ENCODE results near the gene CCDC60. TPM values are rescaled to one million over a fixed set of nuclear protein-coding genes. Genes with fewer than 3 reads are reported as not detected.

The CCDC60 gene
- total RNA-seq, 1 donor from 2014 or later = not detected

GRCh38 chr12:119463211-119463926 lies 128.8 kb downstream of the CCDC60 start:
- Mint-ChIP-seq H3K4me1 (ENCODE audit: low read depth) (no peaks in the 10 kb centered on the region), H3K27ac (ENCODE audit: unreplicated experiment) (no peak overlapping the region), H3K36me3 (ENCODE audit: low read depth) (no peaks in the 10 kb centered on the region), H3K27me3 (ENCODE audit: low read depth) (no peaks in the 10 kb centered on the region), H3K4me3 (ENCODE audit: unreplicated experiment) (no peak overlapping the region), H3K9me3 (ENCODE audit: low read depth) (peaks cover 33% of the 10 kb centered on the region)
- TF ChIP-seq, protein P1, sequence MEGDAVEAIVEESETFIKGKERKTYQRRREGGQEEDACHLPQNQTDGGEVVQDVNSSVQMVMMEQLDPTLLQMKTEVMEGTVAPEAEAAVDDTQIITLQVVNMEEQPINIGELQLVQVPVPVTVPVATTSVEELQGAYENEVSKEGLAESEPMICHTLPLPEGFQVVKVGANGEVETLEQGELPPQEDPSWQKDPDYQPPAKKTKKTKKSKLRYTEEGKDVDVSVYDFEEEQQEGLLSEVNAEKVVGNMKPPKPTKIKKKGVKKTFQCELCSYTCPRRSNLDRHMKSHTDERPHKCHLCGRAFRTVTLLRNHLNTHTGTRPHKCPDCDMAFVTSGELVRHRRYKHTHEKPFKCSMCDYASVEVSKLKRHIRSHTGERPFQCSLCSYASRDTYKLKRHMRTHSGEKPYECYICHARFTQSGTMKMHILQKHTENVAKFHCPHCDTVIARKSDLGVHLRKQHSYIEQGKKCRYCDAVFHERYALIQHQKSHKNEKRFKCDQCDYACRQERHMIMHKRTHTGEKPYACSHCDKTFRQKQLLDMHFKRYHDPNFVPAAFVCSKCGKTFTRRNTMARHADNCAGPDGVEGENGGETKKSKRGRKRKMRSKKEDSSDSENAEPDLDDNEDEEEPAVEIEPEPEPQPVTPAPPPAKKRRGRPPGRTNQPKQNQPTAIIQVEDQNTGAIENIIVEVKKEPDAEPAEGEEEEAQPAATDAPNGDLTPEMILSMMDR (IDR thresholded peaks at IDR 0.05) = no peak
- DNase-seq (ENCODE audit: low spot score) = no peak

- peaks cover 10% of the 10 kb centered on the region for H3K9me3 Mint-ChIP-seq (ENCODE audit: low read depth)
- DNase-seq (ENCODE audit: low spot score) = no peak
- H3K4me3 Mint-ChIP-seq (ENCODE audit: unreplicated experiment) = no peak overlapping the region
- H3K27ac Mint-ChIP-seq (ENCODE audit: unreplicated experiment) = no peak overlapping the region
- H3K4me1 Mint-ChIP-seq (ENCODE audit: low read depth) = no peaks in the 10 kb centered on the region
- H3K36me3 Mint-ChIP-seq (ENCODE audit: low read depth) = no peaks in the 10 kb centered on the region
- TF ChIP-seq, protein P1 (IDR thresholded peaks at IDR 0.05) = no peak
- H3K27me3 Mint-ChIP-seq (ENCODE audit: low read depth) = no peaks in the 10 kb centered on the region
Measured at GRCh38 chr12:119468296-119468695, 133.8 kb downstream of the CCDC60 start.

DNA sequence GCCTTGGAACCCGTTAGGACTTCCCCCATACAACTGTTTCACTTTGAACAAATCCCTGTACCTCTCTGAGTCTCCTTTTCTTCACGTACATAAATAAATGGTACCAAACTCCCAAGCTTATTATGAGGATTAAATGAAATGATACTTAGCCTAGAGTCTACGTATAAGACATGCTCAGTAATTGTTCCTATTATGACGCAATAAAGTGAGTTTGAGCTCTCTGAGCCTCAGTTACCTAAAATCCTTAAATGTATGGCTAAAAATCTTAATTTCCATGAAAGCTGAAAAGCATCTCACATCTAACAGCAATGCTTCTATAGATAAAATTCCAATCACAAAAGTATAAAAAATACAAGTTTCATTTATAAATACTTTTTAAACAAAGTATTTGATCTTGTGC lies 141.1 kb downstream of the CCDC60 start:
- DNase-seq (ENCODE audit: low spot score) = no peak
- H3K4me1 Mint-ChIP-seq (ENCODE audit: low read depth) = no peaks in the 10 kb centered on the region
- no peaks in the 10 kb centered on the region for H3K27me3 Mint-ChIP-seq (ENCODE audit: low read depth)
- TF ChIP-seq, protein P1 (IDR thresholded peaks at IDR 0.05) = no peak
- no peaks in the 10 kb centered on the region for H3K36me3 Mint-ChIP-seq (ENCODE audit: low read depth)
- H3K4me3 Mint-ChIP-seq (ENCODE audit: unreplicated experiment) = no peak overlapping the region
- H3K9me3 Mint-ChIP-seq (ENCODE audit: low read depth) = peaks cover 23% of the 10 kb centered on the region
- H3K27ac Mint-ChIP-seq (ENCODE audit: unreplicated experiment) = no peak overlapping the region

GRCh38 chr12:119476951-119477350 lies 142.4 kb downstream of the CCDC60 start:
- Mint-ChIP-seq H3K4me1 (ENCODE audit: low read depth) (no peaks in the 10 kb centered on the region), H3K27ac (ENCODE audit: unreplicated experiment) (no peak overlapping the region), H3K36me3 (ENCODE audit: low read depth) (no peaks in the 10 kb centered on the region), H3K27me3 (ENCODE audit: low read depth) (no peaks in the 10 kb centered on the region), H3K9me3 (ENCODE audit: low read depth) (peaks cover 23% of the 10 kb centered on the region), H3K4me3 (ENCODE audit: unreplicated experiment) (no peak overlapping the region)
- DNase-seq (ENCODE audit: low spot score) = no peak
- TF ChIP-seq, protein P1 (IDR thresholded peaks at IDR 0.05) = no peak

GRCh38 chr12:119479121-119479561 lies 144.6 kb downstream of the CCDC60 start:
- Mint-ChIP-seq H3K4me3 (ENCODE audit: unreplicated experiment) (no peak overlapping the region), H3K27me3 (ENCODE audit: low read depth) (no peaks in the 10 kb centered on the region), H3K27ac (ENCODE audit: unreplicated experiment) (no peak overlapping the region), H3K36me3 (ENCODE audit: low read depth) (no peaks in the 10 kb centered on the region), H3K9me3 (ENCODE audit: low read depth) (peaks cover 27% of the 10 kb centered on the region), H3K4me1 (ENCODE audit: low read depth) (no peaks in the 10 kb centered on the region)
- TF ChIP-seq, protein P1 (IDR thresholded peaks at IDR 0.05) = no peak
- DNase-seq (ENCODE audit: low spot score) = no peak
